ENCODE measurements around the gene RRP1B. TPM values are rescaled to one million over a fixed set of nuclear protein-coding genes. Genes with fewer than 3 reads are reported as not detected.
"Not testable (repeated sequence)": the region's sequence is repeated elsewhere in the genome, so short reads cannot be mapped to it uniquely, and the experiment has no call there.

Gene RRP1B
- total RNA-seq, 1 experiment from 2014 or later: 39.1 TPM

GRCh38 chr21:43697758-43698643, 38.6 kb downstream of the RRP1B start:
- no peak for DNase-seq (ENCODE audit: low read depth)

DNA sequence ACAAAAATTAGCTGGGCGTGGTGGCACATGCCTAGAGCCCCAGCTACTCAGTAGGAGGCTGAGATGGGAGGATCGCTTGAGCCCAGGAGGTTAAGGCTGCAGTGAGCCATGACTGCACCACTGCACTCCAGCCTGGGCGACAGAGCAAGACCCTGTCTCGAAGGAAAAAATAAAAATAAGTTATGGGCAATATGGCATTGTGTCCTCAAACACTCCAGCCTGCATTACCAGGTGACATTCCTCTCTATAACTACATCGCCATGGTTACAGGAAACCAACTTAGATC, 40.1 kb downstream of the RRP1B start:
- DNase-seq (ENCODE audit: low read depth): not testable (repeated sequence)

- DNase-seq (ENCODE audit: low read depth): no peak
Measured at GRCh38 chr21:43699933-43700599, 40.7 kb downstream of the RRP1B start.

DNA sequence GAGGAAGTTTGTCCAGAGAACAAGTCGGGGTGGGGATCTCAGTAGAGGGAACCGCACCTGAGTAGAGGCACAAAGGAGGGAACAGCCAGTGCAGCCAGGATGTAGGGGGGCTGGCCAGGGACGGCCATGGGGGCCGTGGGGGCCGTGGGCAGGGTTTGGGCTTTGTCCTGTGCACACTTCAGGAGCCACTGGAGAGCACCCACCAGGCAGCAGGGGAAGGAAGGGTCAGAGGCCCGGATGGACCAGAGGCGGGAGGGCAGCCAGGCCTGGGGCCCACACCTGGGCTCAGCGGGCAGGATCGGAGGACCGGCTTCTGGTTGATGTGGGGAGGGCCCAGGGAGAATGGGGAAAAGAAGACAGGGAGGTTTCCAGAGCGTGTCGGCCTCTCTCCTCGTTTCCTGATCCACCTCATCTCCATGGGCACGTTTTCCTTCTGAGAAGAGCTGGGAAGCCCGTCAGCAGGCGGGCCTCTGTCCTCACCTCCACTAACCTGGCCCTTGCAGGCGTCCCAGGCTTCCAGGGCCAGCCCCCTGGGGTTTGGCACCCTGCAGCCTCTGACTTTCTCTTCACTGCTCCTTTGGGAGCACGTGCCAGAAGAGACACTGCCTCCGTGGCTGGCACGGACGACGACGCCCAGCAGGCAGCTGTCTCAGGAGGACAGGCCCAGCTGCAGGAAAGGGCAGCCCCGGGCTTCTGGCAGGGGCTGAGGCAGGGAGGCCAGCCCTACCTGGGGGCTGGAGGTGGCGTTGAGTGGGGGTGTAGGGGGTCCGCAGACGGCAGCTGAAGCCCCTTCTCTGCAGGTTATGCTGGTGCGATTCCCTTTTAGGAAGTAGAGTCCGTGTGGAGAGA, 42.8 kb downstream of the RRP1B start:
- DNase-seq (ENCODE audit: low read depth): no peak

DNA sequence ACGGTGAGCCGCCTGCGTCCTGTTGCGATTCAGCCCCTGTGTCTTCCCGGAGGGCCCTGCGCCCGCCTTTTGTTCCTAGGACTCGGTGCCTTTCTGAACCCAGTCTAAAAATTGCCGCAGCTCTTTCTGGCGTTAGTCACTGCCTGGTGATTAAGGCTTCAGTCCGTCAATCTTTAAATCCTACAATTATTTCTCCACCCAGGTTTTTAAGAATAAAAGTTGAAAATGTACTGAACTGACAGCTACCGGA, 43.4 kb downstream of the RRP1B start:
- DNase-seq (ENCODE audit: low read depth): no peak

DNA sequence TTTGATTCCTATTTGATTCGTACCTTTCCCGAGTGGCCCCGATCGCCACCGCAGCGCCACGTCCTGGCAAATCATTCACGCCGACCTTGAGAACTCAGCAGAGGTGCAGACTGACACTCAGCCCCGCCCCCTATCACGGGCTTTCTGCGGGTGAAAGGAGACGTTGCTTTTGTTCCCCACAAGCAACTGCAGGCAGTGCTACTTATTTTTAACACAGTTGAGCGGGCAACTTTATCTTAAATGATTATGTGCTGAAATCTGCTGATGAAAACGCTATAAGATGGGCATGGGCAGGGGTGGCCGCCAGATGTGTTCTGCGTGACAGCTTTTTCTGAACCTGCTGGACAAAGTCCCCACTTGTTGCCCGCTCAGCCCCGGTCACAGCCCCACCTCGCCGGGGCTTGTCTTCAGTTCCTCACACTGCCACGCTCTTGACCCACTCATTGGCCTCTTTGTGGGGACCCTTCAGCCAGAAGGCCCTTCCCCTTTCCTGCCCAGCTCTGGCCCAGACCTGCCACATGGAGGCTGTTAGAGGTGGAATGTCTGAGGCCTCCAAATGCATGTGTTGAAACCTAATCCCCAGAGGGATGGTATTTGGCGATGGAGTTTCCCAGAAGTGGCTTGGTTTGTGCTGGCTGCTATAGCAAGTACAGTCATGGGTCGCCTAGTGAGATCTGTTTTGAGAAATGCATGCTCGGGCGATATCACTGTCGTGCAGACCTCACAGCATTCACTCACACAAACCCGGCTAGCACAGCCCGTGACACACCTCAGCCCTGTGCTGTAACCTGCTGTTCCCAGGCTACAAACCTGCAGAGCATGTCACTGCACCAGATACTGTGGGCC, 43.9 kb downstream of the RRP1B start:
- no peak for DNase-seq (ENCODE audit: low read depth)

DNA sequence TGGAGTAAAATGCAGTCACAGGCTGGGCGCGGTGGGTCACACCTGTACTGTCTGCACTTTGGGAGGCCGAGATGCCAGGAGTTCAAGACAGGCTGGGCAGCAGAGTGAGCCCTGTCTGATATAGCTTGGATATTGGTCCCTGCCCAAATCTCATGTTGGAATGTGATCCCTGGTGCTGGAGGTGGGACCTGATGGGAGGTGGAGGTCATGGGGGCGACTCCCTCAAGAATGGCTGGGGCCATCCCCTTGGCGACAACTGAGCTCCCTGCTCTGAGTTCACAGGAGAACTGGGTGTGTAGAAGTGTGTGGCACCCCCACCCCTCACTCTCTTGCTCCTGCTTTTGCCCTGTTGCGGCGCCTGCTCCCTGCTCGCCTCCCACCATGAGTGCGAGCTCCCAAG, 48.1 kb downstream of the RRP1B start:
- DNase-seq (ENCODE audit: low read depth): no peak

DNA sequence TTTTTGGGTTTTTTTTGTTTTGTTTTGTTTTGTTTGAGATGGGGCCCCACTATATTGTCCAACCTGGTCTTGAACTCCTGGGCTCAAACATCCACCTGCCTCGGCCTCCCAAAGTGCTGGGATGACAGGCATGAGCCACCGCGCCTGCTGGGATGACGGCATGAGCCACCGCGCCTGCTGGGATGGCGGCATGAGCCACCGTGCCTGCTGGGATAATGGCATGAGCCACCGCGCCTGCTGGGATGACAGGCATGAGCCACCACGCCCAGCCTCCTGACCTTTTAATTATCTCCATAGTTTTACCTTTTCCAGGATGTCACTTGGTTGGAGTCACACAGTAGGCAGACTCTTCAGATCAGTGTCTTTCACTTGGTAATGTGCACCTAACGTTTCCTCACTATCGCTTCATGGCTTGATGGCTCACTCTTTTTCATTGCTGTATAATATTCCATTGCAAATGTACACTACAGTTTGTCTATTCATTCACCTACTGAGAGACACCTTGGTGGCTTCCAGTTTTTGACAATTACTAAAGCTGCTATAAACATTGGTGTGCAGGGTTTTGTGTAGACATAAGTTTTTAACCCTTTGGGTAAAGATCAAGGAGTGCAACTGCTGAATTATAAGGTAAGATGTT, 49.5 kb downstream of the RRP1B start:
- DNase-seq (ENCODE audit: low read depth): no peak

DNA sequence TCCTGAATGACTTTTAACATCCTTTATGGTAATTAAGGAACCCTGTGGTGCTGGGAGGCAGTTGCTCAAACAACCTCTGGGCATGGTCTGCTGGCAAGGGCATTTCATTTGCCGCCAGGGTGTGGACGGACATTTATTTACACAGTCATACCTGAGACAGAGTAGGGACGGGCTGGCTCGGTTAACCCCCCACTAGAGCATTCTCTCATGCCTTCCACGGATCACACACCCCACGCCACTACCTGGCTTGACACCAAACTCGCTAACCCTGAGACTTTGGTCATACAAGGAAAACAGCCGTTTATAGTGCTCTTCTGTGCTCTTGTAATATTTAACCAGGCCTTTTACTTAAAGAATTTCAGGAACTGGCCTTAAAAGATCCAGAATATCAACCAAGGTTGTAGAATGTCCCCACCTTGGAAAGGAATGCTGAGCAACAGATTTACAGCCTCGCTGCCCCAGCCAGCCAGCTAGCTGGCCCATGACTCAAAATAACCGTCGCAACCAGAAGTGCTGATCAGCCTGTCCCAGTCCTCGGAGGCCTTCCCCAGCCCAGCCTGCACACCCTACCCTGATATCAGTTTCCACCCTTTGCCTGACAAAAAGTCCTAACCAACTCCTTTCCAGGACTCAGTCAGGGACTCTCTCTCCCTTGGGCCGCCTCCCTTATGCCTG, 53.0 kb downstream of the RRP1B start:
- peak; percentile 32 for DNase-seq (ENCODE audit: low read depth)

- DNase-seq (ENCODE audit: low read depth): not testable (repeated sequence)
Measured at GRCh38 chr21:43713123-43713522, 53.8 kb downstream of the RRP1B start.

GRCh38 chr21:43716376-43717165, 57.2 kb downstream of the RRP1B start:
- DNase-seq (ENCODE audit: low read depth): peak; percentile 37

DNA sequence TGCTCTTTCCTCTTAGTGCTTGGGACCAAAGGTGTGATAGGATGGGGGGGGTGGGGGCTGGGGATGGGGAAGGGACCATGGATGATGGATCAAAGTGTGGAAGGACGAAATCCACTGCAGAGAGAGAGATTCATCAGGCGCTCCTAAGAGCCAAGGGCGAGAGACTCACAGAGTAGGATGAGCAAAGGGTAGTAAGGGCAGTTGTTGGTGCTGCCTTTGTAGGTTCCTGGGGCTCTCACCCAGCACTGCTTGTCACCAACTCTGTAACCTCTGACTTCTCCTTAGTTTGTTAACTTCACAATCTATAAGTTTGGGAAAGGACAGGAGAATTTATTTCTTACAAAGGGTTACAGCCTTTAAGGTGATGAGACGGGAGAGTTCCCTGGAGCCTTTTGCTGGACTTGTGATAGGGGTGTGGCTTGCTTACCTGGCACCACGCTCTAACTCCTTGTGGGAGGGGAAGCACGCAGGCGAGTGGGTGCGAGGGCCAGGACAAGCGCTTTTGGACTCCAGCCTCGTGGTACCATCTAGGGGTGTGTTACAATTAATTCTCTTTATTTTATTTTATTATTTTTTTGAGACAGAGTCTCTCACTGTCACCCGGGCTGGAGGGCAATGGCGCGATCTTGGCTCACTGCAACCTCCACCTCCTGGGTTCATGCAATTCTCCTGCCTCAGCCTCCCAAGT, 58.0 kb downstream of the RRP1B start:
- no peak for DNase-seq (ENCODE audit: low read depth)

GRCh38 chr21:43717967-43718871, 58.9 kb downstream of the RRP1B start:
- no peak for DNase-seq (ENCODE audit: low read depth)

GRCh38 chr21:43718872-43719747, 59.8 kb downstream of the RRP1B start, which contains the start of gene PDXK:
PDXK (plus strand) TSS chr21:43719129; CDS start chr21:43719295, 166 bp downstream.
- peak; percentile 64 for DNase-seq (ENCODE audit: low read depth)

GRCh38 chr21:43719748-43720538, 60.6 kb downstream of the RRP1B start:
- DNase-seq (ENCODE audit: low read depth): no peak
